ENCODE data around the gene ARHGAP22. TPM values are rescaled to one million over a fixed set of nuclear protein-coding genes. Genes with fewer than 3 reads are reported as not detected.
A peak's percentile ranks its signal among the peaks of the same experiment; 100 is the strongest.

Gene ARHGAP22
- total and polyA plus RNA-seq, 3 experiments from 2014 or later: not detected

DNA sequence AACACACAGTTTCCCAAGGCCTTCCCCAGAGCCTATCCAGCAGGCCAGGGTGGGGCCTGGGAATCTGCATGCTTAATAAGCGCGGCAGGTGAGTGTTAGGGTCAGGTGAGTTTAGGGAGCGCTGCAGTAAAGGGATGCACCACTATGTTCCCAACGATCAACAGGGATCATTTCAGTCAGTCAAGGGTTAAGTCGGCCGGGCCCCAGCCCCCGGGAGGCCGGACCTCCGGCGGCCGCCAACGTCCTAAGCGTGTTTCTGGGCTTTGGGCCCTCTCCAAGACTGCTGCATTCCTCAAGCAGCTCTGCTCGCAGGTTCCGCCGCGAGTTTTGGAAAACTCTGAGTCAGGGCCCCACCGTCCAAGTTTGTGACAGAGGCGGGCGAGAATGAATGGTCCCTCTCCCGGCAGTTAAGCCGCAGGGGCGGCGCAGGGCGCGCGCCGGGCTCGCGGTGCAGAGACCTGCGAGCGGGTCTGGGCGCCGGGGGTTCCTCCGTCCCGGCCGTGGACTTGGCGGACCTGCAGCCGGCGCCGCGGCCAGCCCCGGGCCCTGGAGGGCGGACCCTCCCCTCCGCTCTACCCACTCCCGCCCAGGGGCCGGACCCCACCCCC, 81.6 kb downstream of the ARHGAP22 start:
- Mint-ChIP-seq H3K4me3 (no peak overlapping the region), H3K9me3 (peaks cover 0 to 2% (median 0%) of the 10 kb centered on the region in 5 donors), H3K27ac (no peak overlapping the region), H3K36me3 (no peaks in the 10 kb centered on the region), H3K27me3 (peaks cover 37 to 58% of the 10 kb centered on the region in 2 donors), H3K4me1 (peaks cover 0 to 3% (median 0%) of the 10 kb centered on the region in 3 donors)
- Histone ChIP-seq H3K27me3 (ENCODE audit: insufficient read depth, low read length, poor library complexity, severe bottlenecking) (no peaks in the 10 kb centered on the region), H3K27ac (ENCODE audit: low read depth, low read length) (no peak overlapping the region), H3K4me3 (ENCODE audit: low read length) (no peak overlapping the region), H3K9me3 (ENCODE audit: low read length) (no peaks in the 10 kb centered on the region), H3K4me1 (ENCODE audit: insufficient read depth, low read length) (no peaks in the 10 kb centered on the region), H3K36me3 (ENCODE audit: insufficient read depth, low read length) (no peaks in the 10 kb centered on the region)
- no peak for DNase-seq
- ChIA-PET CTCF (no interaction called here), POLR2A (no interaction called here)

DNA sequence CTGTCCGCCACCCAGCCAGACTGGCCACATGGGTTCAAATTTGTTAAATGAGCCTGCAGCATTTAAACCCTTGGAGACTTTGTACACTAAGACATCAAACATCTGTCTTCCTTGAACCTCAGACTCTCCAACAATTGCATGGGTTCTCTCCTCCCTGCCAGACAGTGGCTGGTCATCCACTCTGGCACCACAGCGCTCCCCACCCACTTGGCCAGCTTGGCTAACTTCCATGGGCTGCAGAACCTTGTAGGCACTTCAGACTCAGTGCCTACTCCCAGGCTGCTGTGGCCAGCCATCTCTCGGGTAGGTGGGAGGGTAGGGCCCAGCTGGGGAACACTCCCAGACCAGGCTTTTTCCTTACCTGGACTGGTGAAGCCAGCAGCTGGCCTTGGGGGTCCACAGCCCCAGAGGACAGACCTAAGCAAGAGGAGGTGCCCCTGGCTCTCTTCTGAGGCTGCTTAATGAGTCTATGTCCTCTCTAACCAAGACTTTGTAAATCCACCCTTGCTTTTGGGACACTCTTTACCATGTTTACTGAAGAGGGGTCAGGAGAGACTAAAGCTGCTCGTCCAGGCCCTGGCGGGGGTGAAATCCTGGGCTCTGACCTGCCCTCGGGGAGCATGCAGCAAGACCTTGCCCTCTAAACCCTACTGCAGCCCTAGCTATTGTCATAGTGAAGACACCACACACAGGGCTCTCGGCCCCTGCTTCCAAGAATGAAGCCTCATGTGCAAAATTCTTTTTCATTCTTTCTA, 82.7 kb downstream of the ARHGAP22 start:
- CTCF ChIA-PET: no interaction called here
- no peaks in the 10 kb centered on the region for H3K4me1 ChIP-seq (ENCODE audit: insufficient read depth, low read length)
- no peak overlapping the region for H3K27ac ChIP-seq (ENCODE audit: low read depth, low read length)
- POLR2A ChIA-PET: no interaction called here
- Mint-ChIP-seq H3K36me3 (no peaks in the 10 kb centered on the region), H3K4me1 (peaks cover 0 to 3% (median 0%) of the 10 kb centered on the region in 3 donors), H3K27me3 (peaks cover 36 to 62% of the 10 kb centered on the region in 2 donors), H3K4me3 (no peak overlapping the region), H3K27ac (no peak overlapping the region), H3K9me3 (peaks cover 0 to under 1% (median 0%) of the 10 kb centered on the region in 5 donors)
- H3K27me3 ChIP-seq (ENCODE audit: insufficient read depth, low read length, poor library complexity, severe bottlenecking): no peaks in the 10 kb centered on the region
- H3K9me3 ChIP-seq (ENCODE audit: low read length): no peaks in the 10 kb centered on the region
- DNase-seq: no peak
- H3K36me3 ChIP-seq (ENCODE audit: insufficient read depth, low read length): no peaks in the 10 kb centered on the region
- H3K4me3 ChIP-seq (ENCODE audit: low read length): no peak overlapping the region

DNA sequence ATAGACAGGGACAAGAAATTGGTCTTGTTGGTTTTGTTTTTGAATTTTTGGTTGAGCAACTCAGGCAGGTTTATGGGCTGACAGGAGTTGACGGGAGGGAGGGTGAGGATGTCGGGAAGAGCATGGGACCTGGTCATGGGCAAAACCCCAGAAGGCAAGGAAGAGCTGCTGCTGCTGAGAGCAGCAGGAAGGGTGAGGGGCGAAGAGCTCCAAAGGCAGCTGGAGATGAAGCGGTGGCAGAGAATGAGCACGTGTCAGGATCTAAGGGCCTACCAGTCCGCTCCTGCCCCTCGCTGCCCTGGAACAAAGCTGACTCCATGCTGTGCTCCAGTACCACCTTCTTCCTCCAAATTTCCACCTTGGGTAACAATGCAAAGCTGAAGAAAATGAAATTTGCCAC, 84.3 kb downstream of the ARHGAP22 start:
- H3K9me3 Mint-ChIP-seq: peaks cover 0 to 4% (median 2%) of the 10 kb centered on the region in 5 donors
- no peak overlapping the region for H3K4me3 Mint-ChIP-seq
- peaks cover 0 to 3% (median 0%) of the 10 kb centered on the region in 3 donors for H3K4me1 Mint-ChIP-seq
- H3K9me3 ChIP-seq (ENCODE audit: low read length): no peaks in the 10 kb centered on the region
- H3K36me3 Mint-ChIP-seq: peaks cover 0 to 4% (median 0%) of the 10 kb centered on the region in 3 donors
- no peak overlapping the region for H3K27ac ChIP-seq (ENCODE audit: low read depth, low read length)
- no peaks in the 10 kb centered on the region for H3K36me3 ChIP-seq (ENCODE audit: insufficient read depth, low read length)
- H3K27ac Mint-ChIP-seq: peak overlapping the region in 1 of 8 donors; percentile 67
- no peak overlapping the region for H3K4me3 ChIP-seq (ENCODE audit: low read length)
- H3K27me3 Mint-ChIP-seq: peaks cover 34 to 59% of the 10 kb centered on the region in 2 donors
- no peaks in the 10 kb centered on the region for H3K27me3 ChIP-seq (ENCODE audit: insufficient read depth, low read length, poor library complexity, severe bottlenecking)
- no peaks in the 10 kb centered on the region for H3K4me1 ChIP-seq (ENCODE audit: insufficient read depth, low read length)
- CTCF ChIA-PET: no interaction called here
- POLR2A ChIA-PET: no interaction called here
- no peak for DNase-seq

DNA sequence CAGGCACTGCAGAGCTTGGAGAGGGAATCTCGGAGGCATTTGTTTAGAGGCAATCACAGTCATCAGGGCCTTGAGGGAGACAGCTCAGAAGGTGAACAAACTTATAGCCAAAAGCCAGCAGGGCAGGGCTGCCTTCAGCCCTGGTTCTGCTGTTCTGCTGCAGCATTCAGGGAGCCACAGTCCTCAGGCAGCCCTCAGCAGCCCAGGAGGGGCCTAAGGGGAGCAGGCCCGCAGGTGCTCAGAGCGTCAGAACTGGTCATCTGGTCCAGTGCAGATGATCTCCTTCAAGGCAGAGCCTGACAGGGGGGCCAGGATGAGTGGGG, 84.7 kb downstream of the ARHGAP22 start:
- CTCF ChIA-PET: no interaction called here
- POLR2A ChIA-PET: no interaction called here
- no peaks in the 10 kb centered on the region for H3K27me3 ChIP-seq (ENCODE audit: insufficient read depth, low read length, poor library complexity, severe bottlenecking)
- H3K4me3 ChIP-seq (ENCODE audit: low read length): no peak overlapping the region
- H3K27ac ChIP-seq (ENCODE audit: low read depth, low read length): no peak overlapping the region
- H3K36me3 ChIP-seq (ENCODE audit: insufficient read depth, low read length): no peaks in the 10 kb centered on the region
- DNase-seq: no peak
- no peaks in the 10 kb centered on the region for H3K4me1 ChIP-seq (ENCODE audit: insufficient read depth, low read length)
- Mint-ChIP-seq H3K27ac (peak overlapping the region in 1 of 8 donors; percentile 40), H3K9me3 (peaks cover 2 to 6% (median 4%) of the 10 kb centered on the region in 5 donors), H3K4me1 (peaks cover 0 to 3% (median 0%) of the 10 kb centered on the region in 3 donors), H3K4me3 (no peak overlapping the region), H3K36me3 (peaks cover 0 to 4% (median 0%) of the 10 kb centered on the region in 3 donors), H3K27me3 (peaks cover 29 to 54% of the 10 kb centered on the region in 2 donors)
- H3K9me3 ChIP-seq (ENCODE audit: low read length): no peaks in the 10 kb centered on the region

DNA sequence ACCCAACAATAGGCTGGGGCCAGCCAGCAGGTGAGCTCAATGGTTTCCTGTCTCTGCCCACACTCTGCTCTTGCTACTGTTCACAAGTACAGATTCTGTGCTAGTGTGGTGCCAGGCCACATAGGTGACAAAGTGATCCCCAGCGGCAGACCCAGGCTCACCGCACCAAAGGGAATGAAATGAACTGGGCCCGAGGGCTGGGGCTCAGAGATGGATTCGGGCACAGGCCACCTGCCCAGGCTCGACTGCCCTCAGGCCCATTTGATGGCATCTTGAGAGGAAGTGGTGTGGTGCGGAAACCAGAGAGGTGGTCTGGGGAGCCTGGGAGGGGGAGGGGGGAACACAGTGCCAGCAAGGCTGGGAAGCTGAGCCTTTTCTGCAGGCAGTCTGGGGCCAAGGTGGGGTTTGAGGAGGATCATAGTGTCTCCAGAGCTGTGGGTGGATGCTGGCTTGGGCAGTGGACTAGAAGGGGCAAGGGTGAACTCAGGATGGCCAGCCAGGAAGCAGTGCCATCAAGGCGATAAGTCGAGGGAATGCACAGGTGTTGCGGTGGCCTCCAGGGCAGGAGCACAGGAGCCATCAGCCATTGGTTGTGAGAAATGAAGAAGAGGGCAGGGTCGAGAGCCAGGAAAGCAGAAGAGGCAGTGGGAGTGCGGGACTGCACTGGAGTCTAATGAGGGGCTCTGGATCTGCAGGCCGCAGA, 85.2 kb downstream of the ARHGAP22 start:
- peaks cover 0 to 3% (median 0%) of the 10 kb centered on the region in 3 donors for H3K4me1 Mint-ChIP-seq
- H3K4me3 Mint-ChIP-seq: no peak overlapping the region
- H3K27ac Mint-ChIP-seq: peak overlapping the region in 2 of 8 donors; percentile 29 to 40
- H3K27me3 ChIP-seq (ENCODE audit: insufficient read depth, low read length, poor library complexity, severe bottlenecking): no peaks in the 10 kb centered on the region
- ChIA-PET CTCF (no interaction called here), POLR2A (no interaction called here)
- H3K36me3 Mint-ChIP-seq: peaks cover 0 to 4% (median 0%) of the 10 kb centered on the region in 3 donors
- no peak overlapping the region for H3K27ac ChIP-seq (ENCODE audit: low read depth, low read length)
- H3K4me1 ChIP-seq (ENCODE audit: insufficient read depth, low read length): no peaks in the 10 kb centered on the region
- H3K4me3 ChIP-seq (ENCODE audit: low read length): no peak overlapping the region
- no peak for DNase-seq
- H3K27me3 Mint-ChIP-seq: peaks cover 25 to 49% of the 10 kb centered on the region in 2 donors
- H3K9me3 ChIP-seq (ENCODE audit: low read length): no peaks in the 10 kb centered on the region
- H3K9me3 Mint-ChIP-seq: peaks cover 6 to 11% (median 8%) of the 10 kb centered on the region in 5 donors
- no peaks in the 10 kb centered on the region for H3K36me3 ChIP-seq (ENCODE audit: insufficient read depth, low read length)

DNA sequence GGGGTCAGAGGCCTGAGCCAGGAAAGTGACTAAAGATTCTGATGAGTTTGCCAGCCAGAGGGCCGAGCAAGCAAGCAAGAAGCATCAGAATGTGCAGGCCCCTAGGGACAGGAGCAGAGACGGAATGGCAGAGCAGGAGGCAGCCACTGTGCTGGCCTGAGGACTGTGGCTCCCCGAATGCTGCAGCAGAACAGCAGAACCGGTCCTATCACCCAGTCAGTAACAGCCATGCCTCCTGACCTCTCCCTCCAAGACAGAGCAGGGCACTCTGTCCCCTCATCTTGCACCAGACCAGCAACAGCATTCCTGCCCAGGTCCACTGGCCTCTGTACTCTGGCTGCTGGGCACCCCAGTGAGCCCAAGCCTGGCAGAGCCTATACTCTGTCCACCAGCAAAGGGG, 85.9 kb downstream of the ARHGAP22 start:
- ChIA-PET CTCF (no interaction called here), POLR2A (no interaction called here)
- Histone ChIP-seq H3K4me3 (ENCODE audit: low read length) (no peak overlapping the region), H3K36me3 (ENCODE audit: insufficient read depth, low read length) (no peaks in the 10 kb centered on the region), H3K27me3 (ENCODE audit: insufficient read depth, low read length, poor library complexity, severe bottlenecking) (no peaks in the 10 kb centered on the region), H3K27ac (ENCODE audit: low read depth, low read length) (no peak overlapping the region), H3K9me3 (ENCODE audit: low read length) (no peaks in the 10 kb centered on the region), H3K4me1 (ENCODE audit: insufficient read depth, low read length) (no peaks in the 10 kb centered on the region)
- Mint-ChIP-seq H3K4me1 (peaks cover 0 to 3% (median 0%) of the 10 kb centered on the region in 3 donors), H3K27ac (no peak overlapping the region), H3K27me3 (peaks cover 23 to 46% of the 10 kb centered on the region in 2 donors), H3K9me3 (peaks cover 11 to 17% (median 12%) of the 10 kb centered on the region in 5 donors), H3K36me3 (peaks cover 0 to 4% (median 0%) of the 10 kb centered on the region in 3 donors), H3K4me3 (no peak overlapping the region)
- DNase-seq: no peak

DNA sequence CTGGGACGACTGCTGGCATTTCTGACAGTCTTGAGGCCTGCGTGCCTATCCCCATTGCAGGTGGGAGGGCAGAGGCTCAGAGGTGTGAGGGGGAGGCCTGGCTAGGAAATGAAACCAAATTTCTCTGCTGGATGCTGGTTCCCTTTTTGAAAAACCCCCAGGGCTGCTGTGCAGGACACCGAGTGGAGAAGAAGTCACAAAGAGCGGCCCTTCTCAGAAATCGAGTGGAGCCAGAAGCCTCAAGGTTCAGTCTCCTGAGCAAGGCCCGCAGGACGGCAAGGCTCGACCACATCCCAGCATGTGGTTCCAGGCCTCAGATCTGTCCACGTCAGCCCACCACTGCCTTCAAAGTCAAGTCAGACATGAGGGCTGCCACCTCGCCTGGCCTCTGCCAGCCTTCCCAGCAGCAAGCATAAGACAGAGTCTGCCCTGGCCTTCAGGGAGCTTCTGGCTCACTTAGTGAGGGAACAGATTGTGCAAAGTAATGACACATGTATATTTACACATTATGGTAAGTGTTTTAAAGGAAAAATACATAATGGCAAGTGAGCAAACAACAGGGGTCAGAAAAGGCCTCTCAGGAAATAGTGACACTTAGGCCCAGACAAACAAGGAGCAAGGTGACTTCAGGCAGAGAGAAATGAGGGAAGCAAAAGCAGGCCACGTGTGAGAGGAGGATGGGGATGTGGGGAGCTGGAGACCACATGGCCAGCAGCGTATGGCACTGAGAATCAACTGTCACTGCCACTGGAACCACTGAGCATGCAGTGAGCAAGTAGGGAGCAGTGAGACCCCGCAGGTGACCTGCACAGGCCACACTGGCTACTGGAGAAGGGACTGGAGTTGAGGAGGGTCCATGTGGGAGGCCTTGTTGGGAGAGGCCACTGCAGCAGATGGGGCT, 86.7 kb downstream of the ARHGAP22 start:
- ChIA-PET POLR2A (no interaction called here), CTCF (no interaction called here)
- Histone ChIP-seq H3K4me1 (ENCODE audit: insufficient read depth, low read length) (no peaks in the 10 kb centered on the region), H3K9me3 (ENCODE audit: low read length) (no peaks in the 10 kb centered on the region), H3K36me3 (ENCODE audit: insufficient read depth, low read length) (no peaks in the 10 kb centered on the region), H3K4me3 (ENCODE audit: low read length) (no peak overlapping the region), H3K27me3 (ENCODE audit: insufficient read depth, low read length, poor library complexity, severe bottlenecking) (no peaks in the 10 kb centered on the region), H3K27ac (ENCODE audit: low read depth, low read length) (no peak overlapping the region)
- peaks cover 16 to 19% (median 18%) of the 10 kb centered on the region in 5 donors for H3K9me3 Mint-ChIP-seq
- H3K27me3 Mint-ChIP-seq: peaks cover 24 to 45% of the 10 kb centered on the region in 2 donors
- H3K4me3 Mint-ChIP-seq: no peak overlapping the region
- H3K36me3 Mint-ChIP-seq: peaks cover 0 to 4% (median 0%) of the 10 kb centered on the region in 3 donors
- no peak overlapping the region for H3K27ac Mint-ChIP-seq
- peaks cover 0 to 2% (median 0%) of the 10 kb centered on the region in 3 donors for H3K4me1 Mint-ChIP-seq
- no peak for DNase-seq
